HCT116 (cell line): ENCODE measurements around the gene AQP9. TPM values are rescaled to one million over a fixed set of nuclear protein-coding genes. Genes with fewer than 3 reads are reported as not detected.
"Not testable (repeated sequence)": the region's sequence is repeated elsewhere in the genome, so short reads cannot be mapped to it uniquely, and the experiment has no call there.

Experiments used
- ATAC-seq: fragments of 200-7000 bp; cut with Tn5 transposase; 2 replicates; pipeline ENCODE4 v1.9.1; 2020; ENCODE audit warnings: mild to moderate bottlenecking, moderate library complexity
- BruUV-seq: library from RNA; stranded (reverse); fragments of 400-500 nt; replicated peaks from 2 replicates; lab custom pipeline; 2021; lab: Mats Ljungman, UMichigan
- CTCF ChIA-PET: fragments of 300-600 bp; sonication (Branson Sonifier 250); formaldehyde crosslinking; loops from one replicate; lab custom pipeline; 2021; ENCODE audit warnings: antibody characterized with exemption; lab: Charles Lee
- POLR2A ChIA-PET: fragments of 300-600, 350-600 bp; sonication (Branson Sonifier 250); formaldehyde crosslinking; loops from one replicate; lab custom pipeline; 2021; ENCODE audit warnings: antibody characterized with exemption; lab: Charles Lee
- RAD21 ChIA-PET, 2 experiments: fragments of 300-600 bp; sonication (Branson Sonifier 250); formaldehyde crosslinking; loops; one replicate each; lab custom pipeline; 2023; ENCODE audit warnings: low total read pairs in 2 of 2; ENCODE audit not compliant: uncharacterized antibody in 2 of 2, unreplicated experiment in 2 of 2, low non-redundant PET in 1 of 2; lab: Charles Lee
- DNase-seq: peaks from one replicate; pipeline ENCODE4 v3.0.0-alpha.2; 2010; ENCODE audit warnings: low read depth, low spot score
- H2AFZ ChIP-seq: fragments of 200-600 bp; shearing (Covaris generic), sonication (generic); 2 replicates; pipeline ENCODE4 v1.6.1; 2017; ENCODE audit warnings: low read depth, mixed run types, mixed read lengths, antibody characterized with exemption, low read length; ENCODE audit not compliant: poor library complexity, severe bottlenecking
- H3K27ac ChIP-seq: 2 replicates; pipeline ENCODE4 v1.5.1; 2012; ENCODE audit warnings: low read depth, low read length
- H3K27me3 ChIP-seq: fragments of 200-600 bp; sonication (generic); 2 replicates; pipeline ENCODE4 v1.6.1; 2016; ENCODE audit warnings: mixed run types, low read length, mixed read lengths; ENCODE audit not compliant: insufficient read depth
- H3K36me3 ChIP-seq, 2 experiments: fragments of 200-500 bp in 1 of 2; fragments of 200-600 bp in 1 of 2; sonication (Bioruptor generic) in 1 of 2; sonication (generic) in 1 of 2; 2 replicates each; pipeline versions ENCODE4 v1.5.1 to v1.6.1; 2014 to 2016; ENCODE audit warnings: low read length in 2 of 2, inconsistent platforms in 1 of 2, mixed read lengths in 1 of 2, mixed run types in 1 of 2; ENCODE audit not compliant: insufficient read depth in 2 of 2, control insufficient read depth in 1 of 2
- H3K4me1 ChIP-seq, 2 experiments: fragments of 200-600 bp in 1 of 2; sonication (generic) in 1 of 2; 2 replicates each; pipeline versions ENCODE4 v1.5.1 to v1.6.1; 2012 to 2017; ENCODE audit warnings: low read length in 2 of 2, inconsistent platforms in 1 of 2, mild to moderate bottlenecking in 1 of 2, mixed read lengths in 1 of 2, mixed run types in 1 of 2, moderate library complexity in 1 of 2; ENCODE audit not compliant: insufficient read depth in 2 of 2, control insufficient read depth in 1 of 2
- H3K4me2 ChIP-seq: fragments of 200-600 bp; sonication (generic); 2 replicates; pipeline ENCODE4 v1.6.1; 2017; ENCODE audit warnings: mixed run types, low read length, mixed read lengths
- H3K4me3 ChIP-seq, 2 experiments: fragments of 200-600 bp in 1 of 2; sonication (generic) in 1 of 2; replicated peaks in 1 of 2; 2 replicates each; pipeline ENCODE4 v1.5.1; 2011 to 2016; ENCODE audit warnings: low read length in 2 of 2, control low read depth in 1 of 2, low read depth in 1 of 2, mild to moderate bottlenecking in 1 of 2, mixed read lengths in 1 of 2, mixed run types in 1 of 2
- H3K79me2 ChIP-seq: fragments of 200-600 bp; sonication (generic); 2 replicates; pipeline ENCODE4 v1.6.1; 2017; ENCODE audit warnings: mild to moderate bottlenecking, mixed run types, low read length, moderate library complexity, mixed read lengths; ENCODE audit not compliant: insufficient read depth
- H3K9ac ChIP-seq: fragments of 200-600 bp; sonication (generic); 2 replicates; pipeline ENCODE4 v1.6.1; 2016; ENCODE audit warnings: low read length, mixed read lengths
- H3K9me2 ChIP-seq: fragments of 200-600 bp; sonication (generic), shearing (Covaris generic); 2 replicates; pipeline ENCODE4 v1.6.1; 2017; ENCODE audit warnings: mixed run types, mild to moderate bottlenecking, moderate library complexity; ENCODE audit not compliant: insufficient read depth
- H3K9me3 ChIP-seq, 2 experiments: fragments of 200-500 bp in 1 of 2; fragments of 200-600 bp in 1 of 2; sonication (Bioruptor generic) in 1 of 2; sonication (generic) in 1 of 2; 2 replicates each; pipeline ENCODE4 v1.6.1; 2014 to 2017; ENCODE audit warnings: low read length in 2 of 2, mixed read lengths in 2 of 2, inconsistent platforms in 1 of 2, low read depth in 1 of 2, mild to moderate bottlenecking in 1 of 2, mixed run types in 1 of 2, moderate library complexity in 1 of 2; ENCODE audit not compliant: control insufficient read depth in 1 of 2, insufficient read depth in 1 of 2
- H4K20me1 ChIP-seq: fragments of 200-600 bp; sonication (generic), shearing (Covaris generic); 2 replicates; pipeline ENCODE4 v1.6.1; 2017; ENCODE audit warnings: mixed run types, mild to moderate bottlenecking, moderate library complexity; ENCODE audit not compliant: insufficient read depth
- CTCF ChIP-seq, 3 experiments: fragments of 200-600 bp in 1 of 3; sonication (generic) in 1 of 3; IDR thresholded peaks in 2 of 3; conservative IDR thresholded peaks in 1 of 3; 2 replicates each; pipeline ENCODE4 v1.5.1; 2012 to 2017; ENCODE audit warnings: low read depth in 2 of 3, low read length in 2 of 3, antibody characterized with exemption in 1 of 3, borderline replicate concordance in 1 of 3, control low read depth in 1 of 3, mild to moderate bottlenecking in 1 of 3, mixed read lengths in 1 of 3, mixed run types in 1 of 3, moderate library complexity in 1 of 3; ENCODE audit not compliant: insufficient read depth in 1 of 3
- EGR1 ChIP-seq: IDR thresholded peaks from 2 replicates; pipeline ENCODE4 v1.6.1; 2012; ENCODE audit warnings: low read depth
- ELF1 ChIP-seq: IDR thresholded peaks from 2 replicates; pipeline ENCODE4 v1.6.1; 2012; ENCODE audit warnings: low read depth, borderline replicate concordance
- RAD21 ChIP-seq: IDR thresholded peaks from 2 replicates; pipeline ENCODE4 v1.6.1; 2012; ENCODE audit warnings: low read depth, mild to moderate bottlenecking
- SRF ChIP-seq: IDR thresholded peaks from 2 replicates; pipeline ENCODE4 v1.6.1; 2012; ENCODE audit warnings: low read depth
- TCF7L2 ChIP-seq: IDR thresholded peaks from 2 replicates; pipeline ENCODE4 v1.7.0; 2011; ENCODE audit warnings: borderline replicate concordance, inconsistent platforms; ENCODE audit not compliant: insufficient read depth, insufficient read length; ENCODE audit errors: extremely low read depth
- intact Hi-C: fragments of 100-400 bp; cut with micrococcal nuclease; formaldehyde crosslinking; loops from 2 replicates; pipeline ENCODE4 v1.10.0; 2022
- total RNA-seq: library from RNA; stranded (reverse); gene quantifications from one replicate; pipeline ENCODE4 v1.2.1, GENCODE V29; 2021; ENCODE audit not compliant: unreplicated experiment

The AQP9 gene
- total RNA-seq, 1 experiment from 2014 or later = 0.12 TPM

DNA sequence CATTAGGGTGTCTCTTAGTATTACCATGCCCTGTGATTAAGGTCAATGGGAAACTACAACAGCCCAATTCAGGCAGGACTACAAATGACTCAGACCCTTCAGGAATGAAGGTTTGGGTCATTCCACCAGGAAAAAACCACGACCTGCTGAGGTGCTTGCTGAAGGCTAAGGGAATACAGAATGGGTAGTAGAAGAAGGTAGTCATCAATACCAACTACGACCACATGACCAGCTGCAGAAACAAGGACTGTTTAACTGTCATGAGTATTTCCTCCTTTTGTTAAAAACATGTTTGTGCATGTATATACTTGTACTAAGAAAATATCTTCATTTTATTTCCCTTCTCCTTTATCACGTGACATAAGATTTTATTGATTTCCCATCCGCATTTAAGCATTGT lies 71.8 kb downstream of the AQP9 start:
- H3K4me1 ChIP-seq, POLR2A ChIA-PET, H3K4me2 ChIP-seq, DNase-seq, intact Hi-C loops, CTCF ChIA-PET, RAD21 ChIA-PET, H3K27ac ChIP-seq, H4K20me1 ChIP-seq, H3K79me2 ChIP-seq, H3K27me3 ChIP-seq, H3K36me3 ChIP-seq, H3K9me2 ChIP-seq, H3K9me3 ChIP-seq, H3K9ac ChIP-seq, H2AFZ ChIP-seq, BruUV-seq, H3K4me3 ChIP-seq, ATAC-seq: not testable (repeated sequence)

GRCh38 chr15:58212909-58213526 lies 74.8 kb downstream of the AQP9 start:
- H3K4me3 ChIP-seq = no peak overlapping the region
- ATAC-seq = peak; percentile 85
- CTCF ChIA-PET = interaction anchor here (0.8 to 2.2 kb wide), 10 partner anchors 9 to 1316 kb away, joined by 3 to 25 read pairs (median 4); no protein-coding TSS in a partner anchor
- no peak for DNase-seq
- H3K9me3 ChIP-seq = no peaks in the 10 kb centered on the region
- H3K27me3 ChIP-seq = no peaks in the 10 kb centered on the region
- no peak overlapping the region for H3K27ac ChIP-seq
- no peak overlapping the region for H3K9ac ChIP-seq
- H3K9me2 ChIP-seq = no peaks in the 10 kb centered on the region
- H3K4me2 ChIP-seq = no peak overlapping the region
- RAD21 ChIA-PET = no interaction called here
- BruUV-seq = no TSS peak
- no peak for TF ChIP-seq TCF7L2
- TF ChIP-seq RAD21 = peak; percentile 53
- no peak for TF ChIP-seq EGR1
- TF ChIP-seq SRF = no peak
- TF ChIP-seq ELF1 = no peak
- peak; percentile 36 to 67 (median 64); a peak in 5 of 6 replicates for TF ChIP-seq CTCF (IDR thresholded peaks at IDR 0.05 in 2 of 3, conservative IDR thresholded peaks at IDR 0.05 in 1 of 3; ENCODE audit: borderline replicate concordance in 1 of 3, insufficient read depth in 1 of 3, low read depth in 2 of 3, low read length in 2 of 3)
- H3K4me1 ChIP-seq = no peaks in the 10 kb centered on the region
- no peak overlapping the region for H2AFZ ChIP-seq
- intact Hi-C loops = no loop called here
- H3K79me2 ChIP-seq = no peaks in the 10 kb centered on the region
- H4K20me1 ChIP-seq = no peaks in the 10 kb centered on the region
- POLR2A ChIA-PET = interaction anchor here (0.6 kb wide), 1 partner anchor 160 kb away, joined by 3 read pairs; no protein-coding TSS in a partner anchor
- H3K36me3 ChIP-seq = no peaks in the 10 kb centered on the region
